GM06990 (cell line): ENCODE results near the gene PTCD2.
A peak's percentile ranks its signal among the peaks of the same experiment; 100 is the strongest.
"Not testable (repeated sequence)": the region's sequence is repeated elsewhere in the genome, so short reads cannot be mapped to it uniquely, and the experiment has no call there.

Source experiments
- DNase-seq: peaks from one replicate; pipeline ENCODE4 v3.0.0-alpha.2; 2011; ENCODE audit not compliant: insufficient read length; ENCODE audit errors: extremely low read depth
- H3K27me3 ChIP-seq: replicated peaks from 2 replicates; pipeline ENCODE4 v1.6.0; 2011; ENCODE audit warnings: low read length; ENCODE audit not compliant: control insufficient read depth, insufficient read depth
- H3K36me3 ChIP-seq: 2 replicates; pipeline ENCODE4 v1.5.1; 2011; ENCODE audit warnings: low read length; ENCODE audit not compliant: control insufficient read depth, insufficient read depth
- H3K4me3 ChIP-seq: replicated peaks from 2 replicates; pipeline ENCODE4 v1.5.1; 2011; ENCODE audit warnings: low read depth, mild to moderate bottlenecking, control low read depth, low read length
- TF ChIP-seq, protein P1 (sequence below): IDR thresholded peaks from 2 replicates; pipeline ENCODE4 v1.5.1; 2011; ENCODE audit warnings: low read length, control low read depth, mild to moderate bottlenecking, inconsistent platforms; ENCODE audit not compliant: insufficient read depth, poor library complexity, severe bottlenecking

Gene PTCD2

GRCh38 chr5:72397836-72398235 is 77.7 kb downstream of the PTCD2 start:
- Histone ChIP-seq H3K36me3 (no peaks in the 10 kb centered on the region), H3K27me3 (no peaks in the 10 kb centered on the region), H3K4me3 (no peak overlapping the region)
- TF ChIP-seq, protein P1, sequence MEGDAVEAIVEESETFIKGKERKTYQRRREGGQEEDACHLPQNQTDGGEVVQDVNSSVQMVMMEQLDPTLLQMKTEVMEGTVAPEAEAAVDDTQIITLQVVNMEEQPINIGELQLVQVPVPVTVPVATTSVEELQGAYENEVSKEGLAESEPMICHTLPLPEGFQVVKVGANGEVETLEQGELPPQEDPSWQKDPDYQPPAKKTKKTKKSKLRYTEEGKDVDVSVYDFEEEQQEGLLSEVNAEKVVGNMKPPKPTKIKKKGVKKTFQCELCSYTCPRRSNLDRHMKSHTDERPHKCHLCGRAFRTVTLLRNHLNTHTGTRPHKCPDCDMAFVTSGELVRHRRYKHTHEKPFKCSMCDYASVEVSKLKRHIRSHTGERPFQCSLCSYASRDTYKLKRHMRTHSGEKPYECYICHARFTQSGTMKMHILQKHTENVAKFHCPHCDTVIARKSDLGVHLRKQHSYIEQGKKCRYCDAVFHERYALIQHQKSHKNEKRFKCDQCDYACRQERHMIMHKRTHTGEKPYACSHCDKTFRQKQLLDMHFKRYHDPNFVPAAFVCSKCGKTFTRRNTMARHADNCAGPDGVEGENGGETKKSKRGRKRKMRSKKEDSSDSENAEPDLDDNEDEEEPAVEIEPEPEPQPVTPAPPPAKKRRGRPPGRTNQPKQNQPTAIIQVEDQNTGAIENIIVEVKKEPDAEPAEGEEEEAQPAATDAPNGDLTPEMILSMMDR, result no peak
- no peak for DNase-seq

DNA sequence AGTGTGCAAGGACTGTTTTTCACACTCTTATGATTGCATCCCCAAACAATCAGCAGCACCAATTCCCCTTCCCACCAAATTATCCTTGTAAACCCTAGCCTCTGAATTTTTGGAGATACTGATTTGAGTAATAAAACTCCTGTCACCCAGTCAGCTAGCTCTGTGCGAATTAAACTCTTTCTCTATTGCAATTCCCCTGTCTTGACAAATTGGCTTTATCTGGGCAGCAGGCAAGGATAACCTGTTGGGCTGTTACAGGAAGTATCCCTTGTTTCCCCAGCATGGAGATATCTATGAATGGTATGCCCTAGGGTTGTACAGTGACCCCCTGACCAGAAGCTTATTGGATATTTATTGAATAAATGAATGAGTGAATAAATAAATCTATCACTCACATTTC is 80.8 kb downstream of the PTCD2 start:
- H3K36me3 ChIP-seq, result no peaks in the 10 kb centered on the region
- TF ChIP-seq, protein P1, result no peak

DNA sequence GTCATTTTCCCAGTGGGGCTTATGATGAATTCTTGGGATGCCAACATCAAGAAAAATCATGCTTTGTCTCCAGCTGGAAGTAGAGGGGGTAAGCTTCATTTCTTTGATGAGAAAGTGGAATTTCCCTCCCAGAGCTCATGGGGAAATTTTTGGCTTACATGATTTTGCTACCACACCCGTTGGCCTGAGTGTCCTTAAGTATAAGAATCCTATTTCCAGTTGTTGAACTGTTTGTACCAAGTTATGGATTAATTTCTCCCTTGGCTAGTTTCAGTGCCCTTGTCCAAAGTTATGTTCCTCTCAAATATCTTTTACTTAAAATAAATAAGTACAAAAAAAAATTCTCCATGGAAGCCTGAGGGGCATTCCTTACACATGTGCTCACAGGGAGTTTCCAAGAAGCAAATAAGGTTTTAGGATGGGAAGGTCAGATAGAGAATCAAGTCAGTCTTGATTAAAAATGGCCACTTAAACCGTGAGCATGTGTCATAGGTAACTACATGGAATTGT is 82.3 kb downstream of the PTCD2 start:
- H3K27me3 ChIP-seq, result no peaks in the 10 kb centered on the region
- H3K4me3 ChIP-seq, result no peak overlapping the region
- TF ChIP-seq, protein P1, result no peak
- H3K36me3 ChIP-seq, result no peaks in the 10 kb centered on the region
- no peak for DNase-seq

More for the DNA sequence above, 80.8 kb downstream of the PTCD2 start:
- no peak for DNase-seq
- no peaks in the 10 kb centered on the region for H3K27me3 ChIP-seq
- H3K4me3 ChIP-seq, result no peak overlapping the region

- DNase-seq, result no peak
- TF ChIP-seq, protein P1, result peak; percentile 30
- H3K4me3 ChIP-seq, result no peak overlapping the region
Observed at GRCh38 chr5:72402959-72403628, 82.9 kb downstream of the PTCD2 start.

GRCh38 chr5:72404771-72405170 is 84.6 kb downstream of the PTCD2 start:
- not testable (repeated sequence) for H3K36me3 ChIP-seq, DNase-seq, H3K27me3 ChIP-seq, H3K4me3 ChIP-seq

More at GRCh38 chr5:72402959-72403628, 82.9 kb downstream of the PTCD2 start:
- no peaks in the 10 kb centered on the region for H3K36me3 ChIP-seq
- H3K27me3 ChIP-seq, result no peaks in the 10 kb centered on the region

GRCh38 chr5:72407078-72407477 is 86.9 kb downstream of the PTCD2 start:
- no peak for DNase-seq
- no peak overlapping the region for H3K4me3 ChIP-seq
- H3K36me3 ChIP-seq, result no peaks in the 10 kb centered on the region
- H3K27me3 ChIP-seq, result no peaks in the 10 kb centered on the region
- TF ChIP-seq, protein P1, result no peak
